Measurements from ENCODE around the gene CXXC4.

CXXC4 gene

GRCh38 chr4:104465619-104466018 lies 29.1 kb downstream of the CXXC4 start:
- DNase-seq: no peak
- Mint-ChIP-seq H3K27ac (no peak overlapping the region), H3K36me3 (ENCODE audit: low read depth) (peaks cover 4% of the 10 kb centered on the region), H3K4me3 (no peak overlapping the region), H3K4me1 (no peaks in the 10 kb centered on the region), H3K27me3 (ENCODE audit: low read depth, poor library complexity) (no peaks in the 10 kb centered on the region), H3K9me3 (no peaks in the 10 kb centered on the region)
- TF ChIP-seq CTCF (IDR thresholded peaks at IDR 0.05): no peak

- no peak for DNase-seq
- H3K4me1 Mint-ChIP-seq: no peaks in the 10 kb centered on the region
- peak overlapping the region; percentile 14 for H3K27ac Mint-ChIP-seq
- no peaks in the 10 kb centered on the region for H3K27me3 Mint-ChIP-seq (ENCODE audit: low read depth, poor library complexity)
- H3K9me3 Mint-ChIP-seq: no peaks in the 10 kb centered on the region
- H3K36me3 Mint-ChIP-seq (ENCODE audit: low read depth): peaks cover 3% of the 10 kb centered on the region
- no peak overlapping the region for H3K4me3 Mint-ChIP-seq
- TF ChIP-seq CTCF (IDR thresholded peaks at IDR 0.05): no peak
Measured at GRCh38 chr4:104465201-104465600, 29.5 kb downstream of the CXXC4 start.

GRCh38 chr4:104462641-104463040 lies 32.1 kb downstream of the CXXC4 start:
- no peaks in the 10 kb centered on the region for H3K36me3 Mint-ChIP-seq (ENCODE audit: low read depth)
- no peaks in the 10 kb centered on the region for H3K9me3 Mint-ChIP-seq

GRCh38 chr4:104457308-104457981 lies 37.2 kb downstream of the CXXC4 start:
- no peak for TF ChIP-seq CTCF (IDR thresholded peaks at IDR 0.05)
- Mint-ChIP-seq H3K36me3 (ENCODE audit: low read depth) (no peaks in the 10 kb centered on the region), H3K4me3 (no peak overlapping the region), H3K9me3 (no peaks in the 10 kb centered on the region), H3K27me3 (ENCODE audit: low read depth, poor library complexity) (peaks cover 3% of the 10 kb centered on the region), H3K4me1 (peaks cover 5% of the 10 kb centered on the region), H3K27ac (no peak overlapping the region)
- no peak for DNase-seq

More at GRCh38 chr4:104462641-104463040, 32.1 kb downstream of the CXXC4 start:
- no peak for DNase-seq
- TF ChIP-seq CTCF (IDR thresholded peaks at IDR 0.05): no peak
- no peak overlapping the region for H3K4me3 Mint-ChIP-seq
- no peak overlapping the region for H3K27ac Mint-ChIP-seq
- H3K4me1 Mint-ChIP-seq: no peaks in the 10 kb centered on the region
- peaks cover 3% of the 10 kb centered on the region for H3K27me3 Mint-ChIP-seq (ENCODE audit: low read depth, poor library complexity)

- Mint-ChIP-seq H3K27ac (no peak overlapping the region), H3K4me1 (peaks cover 13% of the 10 kb centered on the region), H3K9me3 (no peaks in the 10 kb centered on the region), H3K4me3 (no peak overlapping the region), H3K27me3 (ENCODE audit: low read depth, poor library complexity) (no peaks in the 10 kb centered on the region), H3K36me3 (ENCODE audit: low read depth) (no peaks in the 10 kb centered on the region)
- peak; percentile 32 for TF ChIP-seq CTCF (IDR thresholded peaks at IDR 0.05)
- no peak for DNase-seq
Measured at GRCh38 chr4:104451573-104451972, 43.1 kb downstream of the CXXC4 start.

- Mint-ChIP-seq H3K36me3 (ENCODE audit: low read depth) (no peaks in the 10 kb centered on the region), H3K4me1 (peaks cover 8% of the 10 kb centered on the region), H3K27me3 (ENCODE audit: low read depth, poor library complexity) (no peaks in the 10 kb centered on the region), H3K9me3 (no peaks in the 10 kb centered on the region), H3K4me3 (no peak overlapping the region), H3K27ac (no peak overlapping the region)
- no peak for DNase-seq
- no peak for TF ChIP-seq CTCF (IDR thresholded peaks at IDR 0.05)
Measured at GRCh38 chr4:104449537-104449936, 45.2 kb downstream of the CXXC4 start.

All from nephron progenitor cell (in vitro differentiated cells).